Endothelial cell of hepatic sinusoid (primary cell): ENCODE measurements around the gene KRTAP11-1.

Experiments used
- in situ Hi-C: cut with HindIII; loops from 2 replicates; pipeline ENCODE4 v1.10.0; 2017; ENCODE audit warnings: low sequenced_read_pairs

Gene KRTAP11-1

GRCh38 chr21:30881480-30881879 is at the start of gene KRTAP11-1:
KRTAP11-1 (minus strand) TSS chr21:30881580; CDS start chr21:30881524, 56 bp downstream.
- in situ Hi-C loops, result no loop called here

- in situ Hi-C loops, result no loop called here
These were observed 42.8 kb upstream of the KRTAP11-1 start for GRCh38 chr21:30924146-30924700.

- in situ Hi-C loops, result no loop called here
These were observed 39.7 kb upstream of the KRTAP11-1 start for GRCh38 chr21:30921129-30921528.

- in situ Hi-C loops, result loop anchor here (5.0 kb wide), 1 partner anchor 40 kb away; no protein-coding TSS in a partner anchor
These were observed 36.2 kb upstream of the KRTAP11-1 start for GRCh38 chr21:30917557-30917956.

- in situ Hi-C loops, result no loop called here
These were observed 19.5 kb upstream of the KRTAP11-1 start for GRCh38 chr21:30900881-30901280.

- in situ Hi-C loops, result no loop called here
These were observed 1.7 kb upstream of the KRTAP11-1 start for GRCh38 chr21:30882866-30883597.

GRCh38 chr21:30880914-30881313 is 466 bp downstream of the KRTAP11-1 start:
- in situ Hi-C loops, result no loop called here

GRCh38 chr21:30874526-30874925 is 6.9 kb downstream of the KRTAP11-1 start:
- in situ Hi-C loops, result no loop called here

- in situ Hi-C loops, result no loop called here
These were observed 33.5 kb downstream of the KRTAP11-1 start for GRCh38 chr21:30847627-30848500.

GRCh38 chr21:30842990-30843389 is 38.4 kb downstream of the KRTAP11-1 start:
- in situ Hi-C loops, result no loop called here

GRCh38 chr21:30839304-30839703 is 42.1 kb downstream of the KRTAP11-1 start:
- in situ Hi-C loops, result no loop called here

GRCh38 chr21:30838536-30838935 is 42.8 kb downstream of the KRTAP11-1 start:
- in situ Hi-C loops, result no loop called here

GRCh38 chr21:30831194-30831765 is 50.1 kb downstream of the KRTAP11-1 start:
- in situ Hi-C loops, result no loop called here
